AG10803 (cell line): ENCODE measurements around the gene SNX5.

Source experiments
- DNase-seq: peaks from one replicate; pipeline ENCODE4 v3.0.0; 2010; ENCODE audit warnings: low read depth
- H3K4me3 ChIP-seq: 2 replicates; pipeline ENCODE4 v1.5.1; 2011; ENCODE audit warnings: mild to moderate bottlenecking, low read length, control low read depth
- TF ChIP-seq, protein P1 (sequence below): conservative IDR thresholded peaks from 2 replicates; pipeline ENCODE4 v1.5.1; 2011; ENCODE audit warnings: mild to moderate bottlenecking, low read length, control low read depth, inconsistent platforms

SNX5 gene

DNA sequence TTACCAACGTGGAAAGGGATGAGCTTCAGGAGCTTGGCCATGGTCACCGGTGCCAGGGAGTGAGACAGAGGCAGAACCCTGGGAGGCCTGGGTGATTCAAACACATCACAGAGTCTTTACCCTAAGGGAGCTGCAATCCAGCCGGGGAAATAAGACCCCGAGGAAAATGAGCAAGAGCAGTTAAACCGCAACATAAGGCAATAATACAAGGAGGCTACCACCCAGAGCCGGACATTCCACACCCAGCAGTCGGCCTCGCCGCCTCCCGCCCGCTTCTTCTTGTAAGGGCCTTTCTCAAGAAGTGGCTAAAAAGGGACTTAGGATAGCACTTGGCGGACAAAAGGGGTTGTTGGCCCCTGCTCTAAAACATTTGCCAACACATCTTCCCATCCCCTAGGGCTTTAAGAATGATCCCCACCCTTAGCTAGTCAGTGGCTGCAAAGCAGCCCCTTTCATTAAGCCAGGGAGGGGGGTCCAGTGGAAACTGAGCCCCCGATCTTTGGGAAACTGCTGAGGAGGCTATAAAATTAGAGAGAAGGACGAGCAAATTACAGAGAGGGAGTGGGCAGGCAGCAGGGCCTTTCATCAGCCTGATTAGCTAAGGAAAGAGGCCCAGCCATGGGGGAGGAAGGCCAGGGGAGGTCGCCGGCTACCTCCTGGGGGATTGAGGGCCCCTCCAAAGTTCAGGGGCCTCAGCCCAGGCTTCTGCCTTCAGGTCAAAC, 34.3 kb downstream of the SNX5 start:
- TF ChIP-seq, protein P1, sequence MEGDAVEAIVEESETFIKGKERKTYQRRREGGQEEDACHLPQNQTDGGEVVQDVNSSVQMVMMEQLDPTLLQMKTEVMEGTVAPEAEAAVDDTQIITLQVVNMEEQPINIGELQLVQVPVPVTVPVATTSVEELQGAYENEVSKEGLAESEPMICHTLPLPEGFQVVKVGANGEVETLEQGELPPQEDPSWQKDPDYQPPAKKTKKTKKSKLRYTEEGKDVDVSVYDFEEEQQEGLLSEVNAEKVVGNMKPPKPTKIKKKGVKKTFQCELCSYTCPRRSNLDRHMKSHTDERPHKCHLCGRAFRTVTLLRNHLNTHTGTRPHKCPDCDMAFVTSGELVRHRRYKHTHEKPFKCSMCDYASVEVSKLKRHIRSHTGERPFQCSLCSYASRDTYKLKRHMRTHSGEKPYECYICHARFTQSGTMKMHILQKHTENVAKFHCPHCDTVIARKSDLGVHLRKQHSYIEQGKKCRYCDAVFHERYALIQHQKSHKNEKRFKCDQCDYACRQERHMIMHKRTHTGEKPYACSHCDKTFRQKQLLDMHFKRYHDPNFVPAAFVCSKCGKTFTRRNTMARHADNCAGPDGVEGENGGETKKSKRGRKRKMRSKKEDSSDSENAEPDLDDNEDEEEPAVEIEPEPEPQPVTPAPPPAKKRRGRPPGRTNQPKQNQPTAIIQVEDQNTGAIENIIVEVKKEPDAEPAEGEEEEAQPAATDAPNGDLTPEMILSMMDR = no peak
- no peak for DNase-seq
- no peak overlapping the region for H3K4me3 ChIP-seq

DNA sequence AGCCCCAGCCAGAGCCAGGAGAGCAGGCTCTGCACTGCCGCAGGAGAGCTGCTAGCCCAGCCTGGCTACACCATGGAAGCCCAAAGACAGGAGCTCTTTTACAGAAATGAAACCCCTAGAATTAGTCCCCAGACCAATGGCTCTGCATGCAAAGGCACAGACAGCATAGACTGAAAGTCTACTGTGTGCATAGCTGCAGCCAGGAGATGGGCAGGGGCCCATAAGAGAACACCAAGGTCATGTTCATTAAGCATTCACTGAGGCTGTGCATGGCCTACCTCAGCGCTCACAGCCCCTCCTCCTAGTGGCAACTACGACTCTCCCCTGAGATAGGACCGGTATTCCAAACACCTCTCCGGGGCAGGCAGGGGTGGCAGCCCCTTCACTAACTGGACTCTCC, 34.9 kb downstream of the SNX5 start:
- no peak for DNase-seq
- TF ChIP-seq, protein P1 = no peak
- no peak overlapping the region for H3K4me3 ChIP-seq

DNA sequence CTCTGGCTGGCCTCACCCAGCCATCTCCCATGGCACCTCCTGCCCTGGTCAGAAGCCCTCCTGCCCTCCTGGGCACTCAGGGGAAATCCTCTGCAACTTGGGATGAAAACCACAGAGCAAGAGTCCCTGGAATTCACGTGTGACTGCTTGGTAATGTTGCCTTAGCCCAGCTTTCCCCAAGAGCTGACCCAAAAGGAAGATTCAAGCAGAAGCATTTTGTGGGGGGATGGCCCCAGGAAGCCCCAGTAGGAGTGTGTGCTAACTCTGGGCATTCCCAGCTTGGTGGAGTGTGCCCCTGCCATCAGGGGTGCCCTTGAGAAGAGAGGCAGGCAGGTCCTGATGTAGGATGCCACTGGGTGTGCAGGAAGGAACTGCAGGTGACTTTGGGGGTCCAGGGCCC, 35.5 kb downstream of the SNX5 start:
- no peak overlapping the region for H3K4me3 ChIP-seq
- no peak for DNase-seq
- TF ChIP-seq, protein P1 = no peak

DNA sequence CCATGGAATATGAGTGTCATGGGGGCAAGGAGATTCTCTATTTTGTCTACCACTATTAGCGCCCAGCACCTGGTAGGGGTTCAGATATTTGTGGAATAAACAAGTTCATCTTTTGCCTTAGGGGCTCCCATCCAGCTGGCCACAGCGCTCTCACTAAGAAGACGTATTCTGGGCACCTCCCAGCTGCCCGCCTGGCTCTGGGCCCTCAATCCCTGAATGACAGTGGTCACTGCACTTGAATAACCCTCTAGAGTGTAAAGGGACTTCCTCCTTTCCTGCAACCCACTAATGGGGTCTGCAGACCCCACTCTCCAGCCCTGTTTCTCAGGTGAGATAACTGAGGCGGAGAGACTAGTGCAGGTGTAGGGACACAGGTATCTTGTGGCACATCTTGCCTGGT, 36.2 kb downstream of the SNX5 start:
- H3K4me3 ChIP-seq = no peak overlapping the region
- TF ChIP-seq, protein P1 = no peak
- DNase-seq = no peak

DNA sequence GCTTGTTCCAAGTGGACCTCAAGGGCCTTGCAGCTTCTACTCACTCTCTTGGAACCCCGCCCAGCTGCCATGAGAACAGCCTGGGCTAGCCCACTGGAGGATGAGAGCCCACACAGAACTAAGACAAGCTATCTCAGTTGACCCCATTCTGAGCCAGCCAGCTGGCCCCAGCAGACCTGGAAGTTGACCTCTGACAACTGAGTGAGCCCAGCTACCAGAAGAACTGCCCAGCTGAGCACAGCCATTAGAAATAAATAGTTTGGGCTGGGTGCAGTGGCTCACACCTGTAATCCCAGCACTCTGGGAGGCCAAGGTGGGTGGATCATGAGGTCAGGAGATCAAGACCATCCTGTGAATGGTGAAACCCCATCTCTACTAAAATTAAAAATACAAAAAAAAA, 37.1 kb downstream of the SNX5 start:
- TF ChIP-seq, protein P1 = no peak
- no peak for DNase-seq
- H3K4me3 ChIP-seq = no peak overlapping the region

DNA sequence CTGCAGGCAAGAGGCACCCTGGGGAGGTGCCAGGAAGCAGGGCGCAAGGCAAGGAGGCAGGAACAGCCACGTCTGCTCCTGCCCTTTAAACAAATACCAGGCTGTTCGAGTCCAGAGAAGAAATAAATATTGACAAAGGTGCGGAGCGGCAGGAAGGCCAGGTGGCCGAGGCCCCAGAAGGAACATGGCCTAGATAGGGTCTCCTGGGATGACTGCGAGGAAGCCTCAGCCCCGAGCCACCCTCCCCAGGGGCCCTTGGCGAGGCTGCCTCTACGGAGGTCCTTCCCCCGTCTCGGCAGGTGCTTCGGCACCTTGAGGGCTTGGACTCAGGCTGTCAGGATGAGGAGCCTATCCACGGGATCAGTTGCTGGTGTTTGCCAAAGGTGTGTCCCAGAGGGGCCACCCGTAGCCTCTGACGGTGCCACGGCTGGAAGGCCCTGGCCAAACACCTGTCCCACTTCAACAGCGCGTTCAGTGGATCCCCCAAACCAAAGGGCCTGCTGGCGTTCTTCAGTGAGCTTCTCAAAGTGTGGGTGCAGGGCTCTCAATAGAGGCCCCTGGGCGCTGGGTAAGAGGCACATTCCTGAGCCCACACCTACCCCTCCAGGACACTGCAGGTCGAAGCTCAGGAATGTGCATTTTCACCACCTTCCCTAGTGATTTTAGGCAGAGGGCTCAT, 39.8 kb downstream of the SNX5 start:
- H3K4me3 ChIP-seq = no peak overlapping the region
- TF ChIP-seq, protein P1 = no peak
- DNase-seq = no peak

DNA sequence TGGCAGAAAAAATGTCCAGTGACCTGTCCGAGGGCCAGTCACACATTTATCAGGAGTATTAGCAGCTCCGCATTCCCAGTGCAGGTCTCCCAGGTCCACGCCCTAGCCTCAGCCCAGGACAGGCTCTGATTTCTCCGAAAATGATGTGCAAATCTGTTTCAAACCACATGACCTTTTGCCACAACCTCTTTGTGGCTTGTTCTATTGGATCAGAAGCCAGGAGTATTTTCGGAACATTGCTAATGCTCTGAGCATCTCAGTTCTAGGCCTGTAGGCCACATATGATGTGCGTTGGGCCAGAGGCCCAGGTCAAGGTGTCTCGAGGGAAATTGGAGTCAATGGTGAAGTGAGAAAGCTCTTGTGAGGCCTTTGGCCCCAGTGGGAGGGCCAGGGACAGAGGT, 40.4 kb downstream of the SNX5 start:
- no peak overlapping the region for H3K4me3 ChIP-seq
- TF ChIP-seq, protein P1 = no peak
- DNase-seq = no peak
